G401 (cell line): ENCODE measurements around the gene C3. TPM values are rescaled to one million over a fixed set of nuclear protein-coding genes. Genes with fewer than 3 reads are reported as not detected.
"Not testable (repeated sequence)": the region's sequence is repeated elsewhere in the genome, so short reads cannot be mapped to it uniquely, and the experiment has no call there.

Experiments
- DNase-seq: peaks from one replicate; pipeline ENCODE4 v3.0.0-alpha.2; 2015; ENCODE audit warnings: low spot score
- in situ Hi-C: cut with HindIII; loops from 2 replicates; pipeline ENCODE4 v1.10.0; 2016; ENCODE audit warnings: low sequenced_read_pairs, mixed read lengths
- total RNA-seq: library from RNA; depleted of rRNA; stranded (reverse); fragments of >200 nt; shearing (Covaris generic); gene quantifications from 2 replicates; pipeline ENCODE4 v1.2.3, GENCODE V29; 2014

C3 gene
- total RNA-seq, 1 experiment from 2014 or later = 2.1 TPM

DNA sequence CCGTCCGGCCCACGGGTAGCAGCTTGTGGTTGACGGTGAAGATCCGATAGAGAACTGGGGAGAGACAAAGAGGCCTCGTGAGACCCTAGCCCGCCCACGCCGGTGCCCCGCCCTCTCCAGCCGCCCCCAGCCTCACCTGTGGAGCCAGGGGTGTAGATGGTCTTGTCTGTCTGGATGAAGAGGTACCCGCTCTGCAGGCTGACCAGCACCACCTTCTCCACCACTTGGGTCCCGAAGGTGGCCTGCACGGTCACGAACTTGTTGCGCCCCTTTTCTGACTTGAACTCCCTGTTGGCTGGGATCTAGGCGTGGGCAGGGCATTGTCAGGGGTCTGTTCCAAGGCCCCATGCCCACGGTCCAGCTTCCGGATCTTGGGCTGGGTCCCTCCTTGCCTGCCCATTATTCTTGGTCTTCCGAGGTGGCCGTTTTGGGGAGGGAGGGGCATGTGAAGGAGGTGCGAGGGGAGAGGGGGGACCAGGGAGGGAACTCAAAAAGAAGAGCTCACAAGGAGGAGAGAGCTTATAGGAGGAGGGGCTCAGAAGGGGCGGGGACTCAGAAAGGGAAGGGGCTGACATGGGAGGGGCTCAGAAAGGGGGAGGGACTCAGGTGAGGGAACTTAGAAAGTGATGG, 2.2 kb downstream of the C3 start:
- in situ Hi-C loops = no loop called here
- no peak for DNase-seq

DNA sequence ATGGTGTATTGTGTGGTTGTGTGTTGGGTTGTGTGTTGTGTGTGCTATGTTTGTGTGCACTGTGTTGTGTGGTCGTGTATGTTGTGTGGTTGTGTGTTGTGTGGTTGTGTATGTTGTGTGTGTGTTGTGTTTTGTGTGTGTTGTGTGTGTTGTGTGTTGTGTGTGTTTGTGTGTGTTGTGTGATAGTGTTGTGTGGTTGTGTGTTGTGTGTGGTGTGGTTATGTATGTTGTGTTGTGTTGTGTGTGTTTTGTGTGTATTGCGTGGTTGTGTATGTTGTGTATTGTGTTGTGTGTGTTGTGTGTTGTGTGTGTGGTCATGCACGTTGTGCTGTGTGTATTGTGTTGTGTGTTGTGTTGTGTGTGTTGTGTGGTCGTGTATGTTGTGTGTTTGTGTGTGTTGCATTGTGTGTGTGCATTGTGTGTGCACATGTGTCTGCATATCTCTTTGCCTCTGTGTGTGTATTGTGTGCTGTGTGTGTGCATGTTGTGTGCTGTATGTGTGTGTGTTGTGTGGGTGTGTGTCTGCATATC, 2.9 kb downstream of the C3 start:
- in situ Hi-C loops = no loop called here
- DNase-seq = no peak

DNA sequence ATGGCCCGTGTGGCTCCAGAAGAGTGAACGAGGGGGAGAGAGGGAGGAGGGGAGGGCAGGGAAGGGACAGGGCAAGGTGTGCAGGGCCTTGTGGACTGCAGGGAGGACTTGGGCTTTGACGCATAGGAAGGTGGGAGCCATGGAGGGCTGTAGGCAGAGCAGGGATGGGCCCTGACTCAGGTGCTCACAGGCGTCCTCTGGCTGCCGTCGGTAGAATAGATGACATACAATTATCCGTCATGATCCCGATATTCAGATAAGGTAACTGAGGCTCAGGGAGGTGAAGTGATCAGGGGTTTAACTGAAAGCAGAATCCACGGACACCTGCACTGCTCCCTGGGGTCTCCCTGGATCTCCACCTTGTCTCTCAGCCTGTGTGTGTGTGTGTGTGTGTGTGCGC, 3.4 kb downstream of the C3 start:
- no peak for DNase-seq
- in situ Hi-C loops = no loop called here

DNA sequence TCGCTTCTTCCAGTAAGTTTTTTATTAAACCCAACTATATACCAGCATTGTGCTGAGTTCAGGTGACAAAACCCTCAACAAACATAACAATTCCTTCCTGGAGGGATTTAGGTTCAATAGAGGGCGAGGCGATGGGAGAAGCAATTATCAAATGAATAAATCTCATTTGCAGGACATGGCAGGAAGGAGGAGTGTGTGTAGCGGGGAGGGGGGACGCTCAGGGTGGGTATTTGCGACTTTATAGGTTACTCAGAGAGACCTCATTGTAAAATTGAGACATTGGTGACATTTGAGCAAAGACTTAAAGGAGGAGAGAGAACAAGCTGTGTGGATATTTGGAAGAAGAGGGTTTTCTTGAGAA, 3.9 kb downstream of the C3 start:
- no peak for DNase-seq

DNA sequence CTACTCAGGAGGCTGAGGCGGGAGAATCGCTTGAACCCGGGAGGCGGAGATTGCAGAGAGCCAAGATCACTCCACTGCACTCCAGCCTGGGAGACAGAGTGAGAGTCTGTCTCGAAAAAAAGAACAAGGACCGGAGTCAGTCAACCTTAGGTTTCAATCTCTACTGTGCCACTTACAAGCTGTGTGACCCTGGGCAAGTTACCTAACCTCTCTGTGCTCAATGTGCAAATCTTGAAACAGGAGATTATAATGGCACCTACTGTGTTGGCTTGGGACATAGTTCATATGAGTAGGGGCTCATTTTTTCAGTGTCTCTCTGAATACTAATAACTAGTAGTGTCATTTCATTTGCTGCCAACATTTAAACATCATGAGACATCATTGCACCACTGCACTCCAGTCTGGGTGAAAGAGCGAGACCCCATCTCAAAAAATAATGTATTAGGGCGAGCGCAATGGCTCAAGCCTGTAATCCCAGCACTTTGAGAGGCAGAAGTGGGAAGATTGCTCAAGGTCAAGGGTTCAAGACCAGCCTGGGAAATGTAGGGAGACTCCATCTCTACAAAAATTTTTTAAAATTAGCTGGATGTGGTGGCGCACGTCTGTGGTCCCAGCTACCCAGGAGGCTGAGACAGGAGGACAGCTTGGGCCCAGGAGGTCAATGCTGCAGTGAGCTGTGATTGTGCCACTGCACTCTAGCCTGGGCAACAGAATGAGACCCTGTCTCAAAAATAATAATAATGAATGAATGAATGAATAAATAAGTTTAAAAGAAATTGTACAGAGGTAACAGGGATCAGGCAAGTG, 5.5 kb downstream of the C3 start:
- in situ Hi-C loops = no loop called here
- no peak for DNase-seq

More for the DNA sequence above, 3.9 kb downstream of the C3 start:
- in situ Hi-C loops = no loop called here

DNA sequence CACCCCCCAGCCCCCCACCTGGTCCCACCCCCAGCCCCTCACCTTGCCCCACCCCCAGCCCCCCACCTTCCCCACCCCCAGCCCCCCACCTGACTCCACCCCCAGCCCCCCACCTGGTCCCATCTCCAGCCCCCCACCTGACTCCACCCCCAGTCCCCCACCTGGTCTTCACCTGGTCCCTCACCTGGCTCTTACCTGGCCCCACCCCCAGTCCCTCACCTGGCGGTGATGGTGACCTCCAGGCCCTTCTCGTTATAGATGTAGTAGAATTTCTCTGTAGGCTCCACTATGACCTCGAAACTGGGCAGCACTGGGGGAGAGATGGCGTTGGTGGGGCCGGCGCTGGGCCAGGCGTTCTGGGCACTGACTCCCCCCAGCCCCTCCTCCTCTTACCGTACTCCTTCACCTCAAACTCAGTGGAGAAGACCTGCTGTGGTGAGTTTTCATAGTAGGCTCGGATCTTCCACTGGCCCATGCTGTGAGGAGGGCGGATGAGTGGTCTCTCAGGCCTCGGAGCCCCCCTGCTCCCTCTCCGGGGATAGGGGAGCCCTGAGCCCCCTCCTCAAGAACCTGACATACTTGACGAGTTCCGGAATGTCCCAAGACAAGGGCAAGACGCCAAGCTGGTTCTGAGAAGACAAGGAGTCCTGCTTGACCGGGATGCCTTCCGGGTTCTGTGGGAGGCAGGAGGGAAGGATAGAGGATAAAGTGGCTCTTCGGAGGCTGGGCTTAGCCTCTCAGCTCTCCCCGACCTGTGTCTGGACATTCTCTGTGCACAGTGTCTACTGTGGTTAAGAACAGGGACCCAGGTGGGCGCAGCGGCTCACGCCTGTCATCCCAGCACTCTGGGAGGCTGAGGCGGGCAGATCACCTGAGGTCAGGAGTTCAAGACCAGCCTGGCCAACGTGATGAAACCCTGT, 6.4 kb downstream of the C3 start:
- no peak for DNase-seq
- in situ Hi-C loops = no loop called here

DNA sequence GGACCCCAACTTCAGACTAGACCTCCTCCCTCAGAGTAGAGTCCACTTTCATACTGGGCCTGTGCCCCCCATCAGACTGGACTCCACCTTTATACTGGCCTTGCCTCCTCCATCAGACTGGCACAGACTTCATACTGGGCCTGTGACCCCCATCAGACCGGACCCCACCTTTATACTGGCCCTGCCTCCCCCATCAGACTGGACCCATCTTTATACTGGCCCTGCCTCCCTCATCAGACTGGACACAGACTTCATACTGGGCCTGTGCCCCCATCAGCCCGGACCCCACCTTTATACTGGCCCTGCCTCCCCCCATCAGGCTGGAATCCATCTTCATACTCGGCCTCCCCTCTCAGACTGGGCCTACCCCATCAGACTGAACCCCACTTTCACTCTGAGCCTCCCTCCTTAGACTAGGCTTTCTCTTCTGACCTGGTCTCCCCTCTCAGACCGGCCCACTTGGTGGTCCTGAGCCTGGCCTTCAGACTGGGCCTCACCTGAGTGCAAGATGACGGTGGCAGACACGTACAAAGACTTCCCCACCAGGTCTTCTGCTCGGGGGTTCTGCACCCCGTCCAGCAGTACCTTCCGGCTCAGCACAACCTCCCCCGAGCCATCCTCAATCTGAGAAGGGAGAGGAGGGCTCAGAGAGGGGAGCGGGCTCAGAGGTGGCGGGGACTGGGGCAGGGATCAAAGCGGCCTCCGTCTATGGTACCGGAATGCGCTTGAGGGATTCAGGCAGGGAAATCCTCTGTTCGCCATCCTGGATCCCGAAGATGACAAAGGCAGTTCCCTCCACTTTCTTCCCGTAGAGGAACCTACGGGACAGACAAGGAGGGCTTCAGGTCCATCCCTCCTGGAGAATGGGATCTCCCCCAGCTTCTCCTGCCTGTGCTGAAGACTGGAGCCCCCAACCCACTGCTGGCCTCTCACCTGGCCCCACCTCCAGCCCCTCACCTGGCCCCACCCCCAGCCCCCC, 7.5 kb downstream of the C3 start:
- DNase-seq = no peak
- in situ Hi-C loops = no loop called here

DNA sequence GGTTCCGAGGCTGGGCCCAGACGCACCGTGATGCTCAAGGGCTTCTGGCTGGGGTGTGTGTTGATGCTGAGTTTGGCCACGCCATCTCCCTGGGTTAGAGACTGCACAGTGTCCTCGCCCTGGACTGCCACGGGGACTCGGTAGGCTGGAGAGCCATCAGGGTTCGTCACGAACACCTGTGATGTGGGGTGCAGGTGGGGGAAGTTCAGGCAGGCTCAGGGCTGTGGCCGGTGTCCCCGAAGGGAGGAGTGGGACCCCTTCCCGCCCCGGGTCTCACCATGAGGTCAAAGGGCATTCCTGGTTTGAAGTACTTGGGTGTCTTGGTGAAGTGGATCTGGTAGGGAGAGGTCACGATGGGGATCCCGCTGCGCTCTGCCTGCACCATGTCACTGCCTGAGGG, 8.2 kb downstream of the C3 start:
- no peak for DNase-seq
- in situ Hi-C loops = no loop called here

DNA sequence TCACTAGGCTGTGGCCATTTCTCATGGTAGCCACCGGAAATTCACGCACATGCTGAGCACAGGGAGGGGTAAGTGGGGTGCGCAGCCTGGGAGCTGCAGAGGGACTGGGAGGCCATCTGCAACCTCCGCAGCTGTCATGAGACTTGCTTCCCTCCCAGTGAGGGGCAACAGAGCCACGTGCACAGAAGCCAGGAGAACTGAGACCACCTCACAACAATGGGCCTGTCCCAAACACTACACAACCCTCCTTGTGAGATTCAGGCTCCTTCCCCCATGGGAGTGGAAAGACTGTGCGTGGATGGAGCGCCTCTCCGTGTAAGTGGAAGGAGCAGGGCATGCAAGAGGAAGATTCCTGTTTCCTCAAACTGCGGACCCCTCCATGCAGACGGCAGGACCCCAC, 8.8 kb downstream of the C3 start:
- no peak for DNase-seq
- in situ Hi-C loops = no loop called here

DNA sequence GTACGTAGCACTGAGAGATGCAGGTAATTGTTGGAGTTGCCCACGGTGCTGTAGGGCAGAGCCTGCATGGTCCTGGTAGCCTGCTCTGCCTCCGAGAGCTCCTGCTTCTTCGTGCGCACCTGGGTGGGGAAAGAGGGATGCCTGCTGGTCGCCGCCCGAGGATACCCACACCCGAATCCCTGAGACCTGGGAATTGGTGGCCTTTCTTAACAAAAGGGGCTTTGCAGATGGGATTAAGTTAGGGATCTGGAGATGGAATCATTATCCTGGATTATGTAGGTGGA, 9.4 kb downstream of the C3 start:
- no peak for DNase-seq
- in situ Hi-C loops = no loop called here

DNA sequence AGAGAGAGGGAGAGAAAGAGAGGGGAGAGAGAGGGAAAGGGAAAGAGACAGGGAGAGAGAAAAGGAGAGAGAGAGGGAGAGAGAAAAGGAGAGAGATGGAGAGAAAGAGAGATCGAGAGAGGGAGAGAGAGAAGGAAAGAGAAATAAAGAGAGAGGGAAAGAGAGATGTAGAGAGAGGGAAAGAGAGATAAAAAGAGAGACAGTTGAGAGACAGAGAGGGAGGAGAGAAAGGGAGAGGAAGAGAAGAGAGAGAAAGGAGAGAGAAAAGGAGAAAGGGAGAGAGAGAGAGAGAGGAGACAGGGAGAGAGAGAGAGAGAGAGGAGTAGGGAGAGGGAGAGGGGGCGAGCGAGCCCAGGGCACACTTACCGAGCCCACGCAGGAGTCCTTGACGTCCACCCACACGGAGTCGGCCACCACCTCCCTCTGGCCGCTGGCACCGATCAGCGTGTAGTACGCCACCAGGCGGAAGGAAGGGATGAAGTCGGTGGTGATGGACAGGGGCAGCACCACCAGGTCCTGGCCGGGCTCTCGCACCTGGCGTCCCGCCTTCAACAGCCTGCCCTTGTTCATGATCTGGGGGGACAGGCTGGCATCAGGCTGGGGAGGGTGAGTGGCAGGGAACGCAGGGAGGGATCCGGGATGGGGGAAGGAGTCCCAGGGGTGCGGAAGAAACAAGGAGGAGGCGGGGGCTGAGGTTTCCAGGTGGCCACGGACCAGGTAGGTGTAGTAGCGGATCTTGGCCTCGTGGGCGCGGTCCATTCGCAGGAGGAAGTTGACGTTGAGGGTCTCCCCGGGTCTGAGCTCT, 10.0 kb downstream of the C3 start:
- DNase-seq = no peak
- in situ Hi-C loops = no loop called here

DNA sequence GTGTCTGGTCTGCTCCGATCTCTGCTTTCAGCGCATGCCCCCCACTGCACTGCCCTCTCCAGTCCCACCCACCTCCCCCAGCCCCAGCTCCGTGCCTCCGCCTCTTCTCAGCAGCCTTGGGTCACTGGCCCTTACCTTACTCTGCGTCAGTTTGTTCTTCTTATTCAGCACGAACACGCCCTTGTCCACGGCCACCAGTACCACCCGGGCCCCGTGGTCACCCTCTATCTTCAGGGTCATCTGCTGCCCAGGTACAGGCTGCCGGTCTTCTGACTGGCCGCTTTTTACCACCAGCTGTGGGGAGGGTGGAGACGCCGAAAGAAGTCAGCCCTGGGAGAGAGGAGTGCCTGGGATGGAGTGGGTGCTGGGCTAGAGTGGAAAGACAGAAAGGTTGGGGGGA, 10.9 kb downstream of the C3 start:
- no peak for DNase-seq
- in situ Hi-C loops = no loop called here

DNA sequence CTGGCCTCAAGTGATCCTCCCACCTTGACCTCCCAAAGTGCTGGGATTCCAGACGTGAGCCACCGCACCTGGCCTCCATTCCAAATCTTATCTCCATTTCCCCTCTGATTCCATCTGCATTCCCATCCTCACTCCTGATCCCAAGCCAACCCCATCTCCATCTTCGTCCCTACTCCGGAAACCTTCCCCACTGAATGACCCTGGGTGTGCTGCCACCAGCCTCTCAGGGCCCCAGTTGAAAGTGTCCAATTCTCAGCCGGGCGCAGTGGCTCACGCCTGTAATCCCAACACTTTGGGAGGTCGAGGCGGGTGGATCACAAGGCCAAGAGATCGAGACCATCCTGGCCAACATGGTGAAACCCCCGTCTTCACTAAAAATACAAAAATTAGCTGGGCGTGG, 11.5 kb downstream of the C3 start:
- in situ Hi-C loops = not testable (repeated sequence)

DNA sequence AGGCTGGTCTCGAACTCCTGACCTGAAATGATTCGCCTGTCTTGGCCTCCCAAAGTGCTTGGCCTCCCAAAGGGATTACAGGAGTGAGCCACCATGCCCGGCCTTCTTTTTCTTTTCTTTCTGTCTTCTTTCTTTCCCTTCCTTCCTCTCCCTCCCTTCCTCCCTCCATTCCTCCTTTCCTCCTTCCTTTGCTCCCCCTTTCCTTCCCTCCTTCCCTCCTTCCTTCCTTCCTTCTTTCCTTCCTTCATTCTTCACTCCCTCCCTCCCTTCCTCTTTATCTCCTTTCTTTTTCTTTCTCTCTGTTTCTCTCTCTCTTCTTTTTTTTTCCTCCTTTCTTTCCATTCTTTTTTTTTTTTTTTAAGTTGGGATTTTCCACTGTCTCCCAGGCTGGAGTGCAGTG, 12.1 kb downstream of the C3 start:
- in situ Hi-C loops = no loop called here
- no peak for DNase-seq

More for the DNA sequence above, 11.5 kb downstream of the C3 start:
- not testable (repeated sequence) for DNase-seq

DNA sequence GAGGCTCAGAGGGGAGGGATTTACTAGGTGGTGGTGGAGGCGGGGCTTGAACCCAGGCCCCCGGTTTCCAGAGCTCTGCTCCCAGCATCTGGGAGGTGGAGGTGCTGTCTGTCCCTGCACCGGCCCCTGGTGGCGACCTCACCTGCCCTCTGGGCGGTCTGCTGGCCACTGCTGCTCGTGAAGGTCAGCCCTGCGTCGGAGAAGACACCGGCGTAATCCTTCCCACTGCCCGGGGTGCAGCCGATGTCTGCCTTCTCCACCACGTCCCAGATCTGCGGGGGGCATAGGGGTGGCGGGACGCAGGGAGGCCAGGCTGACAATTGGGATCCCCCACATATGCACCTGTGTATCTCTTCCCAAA, 12.8 kb downstream of the C3 start:
- in situ Hi-C loops = no loop called here
- DNase-seq = no peak

DNA sequence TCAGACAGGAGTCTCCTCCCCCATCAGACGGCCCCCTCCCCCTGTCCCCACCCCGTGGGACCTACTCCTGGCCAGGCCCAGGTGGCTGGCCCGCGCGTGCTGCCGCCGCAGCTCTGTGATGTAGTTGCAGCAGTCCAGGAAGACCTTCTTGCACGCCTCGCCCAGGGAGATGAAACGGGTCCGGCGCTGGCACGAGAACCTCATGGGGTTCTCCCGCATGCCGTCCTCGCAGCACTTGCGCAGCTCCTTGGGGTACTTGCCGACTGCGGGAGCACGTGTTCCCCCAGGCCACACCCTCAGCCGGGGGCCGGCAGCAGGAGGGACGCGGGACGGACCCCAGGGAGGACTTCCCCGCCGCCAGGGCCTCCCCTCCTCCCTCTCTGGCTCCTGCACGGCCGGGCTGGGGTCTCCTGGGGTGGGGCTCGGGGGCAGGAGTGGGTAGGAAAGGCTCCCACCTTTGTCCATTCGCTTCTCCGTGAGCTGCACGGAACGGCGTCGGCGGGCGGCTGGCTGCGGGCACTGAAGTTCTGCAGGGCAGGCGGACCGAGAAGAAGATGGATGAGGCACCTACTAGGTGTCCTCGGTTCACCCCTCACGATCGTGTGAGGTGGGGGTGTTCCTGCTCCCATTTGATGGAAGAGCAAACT, 13.3 kb downstream of the C3 start:
- no peak for DNase-seq
- in situ Hi-C loops = no loop called here

DNA sequence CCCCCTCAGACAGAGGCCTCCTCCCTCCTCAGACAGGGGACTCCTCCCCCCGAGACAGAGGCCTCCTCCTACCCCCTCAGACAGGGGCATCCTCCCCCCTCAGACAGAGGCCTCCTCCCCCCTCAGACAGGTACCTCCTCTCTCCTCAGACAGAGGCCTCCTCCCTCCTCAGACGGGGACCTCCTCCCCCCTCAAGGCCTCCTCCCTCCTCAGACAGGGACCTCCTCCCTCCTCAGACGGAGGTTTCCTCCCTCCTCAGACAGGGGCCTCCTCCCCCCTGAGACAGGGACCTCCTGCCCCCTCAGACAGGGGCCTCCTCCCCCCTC, 13.9 kb downstream of the C3 start:
- in situ Hi-C loops = no loop called here
- DNase-seq = no peak
